Mesenchymal stem cell (in vitro differentiated cells and primary cell): ENCODE results near the gene ZBTB3.

Experiments used
- DNase-seq: peaks from one replicate; pipeline ENCODE4 v3.0.0-alpha.2; 2013
- H2AFZ ChIP-seq: one replicate; pipeline ENCODE4 v1.6.1; 2013; ENCODE audit warnings: low read depth, mild to moderate bottlenecking, control low read depth, inconsistent platforms, low read length, moderate library complexity
- H2AK5ac ChIP-seq: 2 replicates; pipeline ENCODE4 v1.6.1; 2013; ENCODE audit warnings: low read length, moderate library complexity, mild to moderate bottlenecking, inconsistent platforms; ENCODE audit not compliant: severe bottlenecking
- H2BK120ac ChIP-seq: one replicate; pipeline ENCODE4 v1.6.1; 2013; ENCODE audit warnings: low read depth, mild to moderate bottlenecking, inconsistent platforms, low read length, moderate library complexity
- H2BK12ac ChIP-seq, 2 experiments: one replicate each; pipeline ENCODE4 v1.6.1; 2013; ENCODE audit warnings: inconsistent platforms in 2 of 2, low read length in 2 of 2, mild to moderate bottlenecking in 2 of 2, moderate library complexity in 2 of 2, control low read depth in 1 of 2
- H2BK15ac ChIP-seq: one replicate; pipeline ENCODE4 v1.6.1; 2013; ENCODE audit warnings: mild to moderate bottlenecking, low read depth, inconsistent platforms; ENCODE audit not compliant: poor library complexity, severe bottlenecking
- H2BK5ac ChIP-seq: 2 replicates; pipeline ENCODE4 v1.6.1; 2013; ENCODE audit warnings: low read depth, mild to moderate bottlenecking, low read length, control low read depth, inconsistent platforms; ENCODE audit not compliant: poor library complexity, severe bottlenecking
- H3K14ac ChIP-seq, 2 experiments: one replicate each; pipeline ENCODE4 v1.6.1; 2013; ENCODE audit warnings: inconsistent platforms in 2 of 2, low read length in 2 of 2, control low read depth in 1 of 2, mild to moderate bottlenecking in 1 of 2, moderate library complexity in 1 of 2
- H3K18ac ChIP-seq, 2 experiments: one replicate each; pipeline ENCODE4 v1.6.1; 2013; ENCODE audit warnings: inconsistent platforms in 2 of 2, low read length in 2 of 2, control low read depth in 1 of 2, low read depth in 1 of 2, mild to moderate bottlenecking in 1 of 2
- H3K23ac ChIP-seq, 2 experiments: one replicate each; pipeline ENCODE4 v1.6.1; 2013; ENCODE audit warnings: inconsistent platforms in 2 of 2, low read length in 2 of 2, mild to moderate bottlenecking in 2 of 2, moderate library complexity in 2 of 2, control low read depth in 1 of 2
- H3K27ac ChIP-seq: 2 replicates; pipeline ENCODE4 v1.5.1; 2013; ENCODE audit warnings: mild to moderate bottlenecking, moderate library complexity, low read length, control low read depth, inconsistent platforms; ENCODE audit not compliant: poor library complexity, severe bottlenecking
- H3K27me3 ChIP-seq, 2 experiments: 2 replicates each; pipeline versions ENCODE4 v1.6.1 to v1.7.0; 2013; ENCODE audit warnings: low read length in 2 of 2, mild to moderate bottlenecking in 2 of 2, moderate library complexity in 2 of 2, control low read depth in 1 of 2, inconsistent platforms in 1 of 2; ENCODE audit not compliant: control insufficient read depth in 1 of 2, insufficient read depth in 1 of 2
- H3K36me3 ChIP-seq, 2 experiments: 2 replicates each; pipeline versions ENCODE4 v1.6.1 to v1.7.0; 2013; ENCODE audit warnings: low read length in 2 of 2, control low read depth in 1 of 2, inconsistent platforms in 1 of 2, low read depth in 1 of 2, mild to moderate bottlenecking in 1 of 2; ENCODE audit not compliant: insufficient read depth in 2 of 2, control insufficient read depth in 1 of 2
- H3K4ac ChIP-seq, 2 experiments: one replicate each; pipeline ENCODE4 v1.6.1; 2013; ENCODE audit warnings: inconsistent platforms in 2 of 2, low read length in 2 of 2, mild to moderate bottlenecking in 2 of 2, moderate library complexity in 2 of 2, control low read depth in 1 of 2, low read depth in 1 of 2
- H3K4me1 ChIP-seq: 2 replicates; pipeline ENCODE4 v1.6.1; 2013; ENCODE audit warnings: low read depth, low read length, control low read depth; ENCODE audit not compliant: control insufficient read depth, insufficient read depth
- H3K4me2 ChIP-seq: 2 replicates; pipeline ENCODE4 v1.6.1; 2013; ENCODE audit warnings: low read length, mild to moderate bottlenecking, inconsistent platforms; ENCODE audit not compliant: poor library complexity, severe bottlenecking
- H3K4me3 ChIP-seq, 2 experiments: 2 replicates each; pipeline versions ENCODE4 v1.5.1 to v1.7.0; 2013; ENCODE audit warnings: low read length in 2 of 2, mild to moderate bottlenecking in 2 of 2, control low read depth in 1 of 2, low read depth in 1 of 2; ENCODE audit not compliant: insufficient read depth in 1 of 2
- H3K79me1 ChIP-seq: replicated peaks from 2 replicates; pipeline ENCODE4 v1.6.1; 2013; ENCODE audit warnings: mild to moderate bottlenecking, control low read depth, low read length, inconsistent platforms; ENCODE audit not compliant: poor library complexity, severe bottlenecking
- H3K9ac ChIP-seq: 2 replicates; pipeline ENCODE4 v1.7.0; 2013; ENCODE audit warnings: mild to moderate bottlenecking, low read length, moderate library complexity
- H3K9me3 ChIP-seq: 2 replicates; pipeline ENCODE4 v1.7.0; 2013; ENCODE audit warnings: mild to moderate bottlenecking, low read length; ENCODE audit not compliant: control insufficient read depth
- H4K8ac ChIP-seq: one replicate; pipeline ENCODE4 v1.6.1; 2013; ENCODE audit warnings: inconsistent platforms, mild to moderate bottlenecking, low read length, moderate library complexity
- H4K91ac ChIP-seq: one replicate; pipeline ENCODE4 v1.6.1; 2013; ENCODE audit warnings: mild to moderate bottlenecking, low read length, inconsistent platforms
- WGBS: methylation state at CpG from one replicate; pipeline ENCODE4 v1.1.7; 2013; ENCODE audit warnings: mixed read lengths; 5-methylcytosine and 5-hydroxymethylcytosine counted together

Gene ZBTB3

DNA sequence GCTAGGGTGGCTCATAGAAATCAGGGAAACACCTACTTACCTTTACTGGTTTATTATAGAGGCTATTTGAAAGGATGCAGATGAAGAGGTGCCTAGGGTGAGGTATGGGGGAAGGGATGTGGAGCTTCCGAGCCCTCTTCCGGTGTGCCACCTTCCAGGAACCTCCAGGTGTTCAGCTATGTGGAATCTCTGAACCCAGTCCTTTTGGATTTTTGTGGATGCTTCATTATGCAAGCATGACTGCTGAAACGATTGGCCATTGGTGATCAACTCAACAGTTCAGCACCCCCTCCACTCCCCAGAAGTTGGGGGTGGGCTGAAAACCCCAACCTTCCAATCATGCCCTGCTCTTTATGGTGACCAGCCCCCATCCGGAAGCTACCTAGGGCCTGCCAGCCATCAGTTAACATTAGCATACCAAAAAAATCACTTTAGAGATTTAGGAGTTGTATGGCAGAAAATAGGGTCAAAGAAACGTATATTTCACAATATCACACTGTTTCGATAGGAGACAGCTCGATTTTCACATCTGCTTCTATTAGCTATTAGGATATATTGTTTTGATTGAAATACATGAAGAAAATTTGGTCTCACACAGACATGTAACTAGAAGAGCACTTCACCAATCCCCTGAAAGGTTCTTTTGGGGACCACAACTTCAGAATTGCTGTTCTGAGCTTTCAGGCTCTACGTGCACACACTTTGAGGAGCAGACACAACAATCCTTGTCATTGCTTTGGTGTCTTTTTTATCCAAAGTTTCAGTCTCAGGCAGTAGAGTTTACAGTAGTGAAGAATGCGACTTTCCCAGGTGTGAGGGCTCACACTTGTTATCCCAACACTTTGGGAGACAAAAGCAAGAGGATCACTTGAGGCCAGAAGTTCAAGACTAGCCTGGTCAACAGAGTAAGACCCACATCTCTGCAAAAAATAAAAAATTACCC lies 4.2 kb upstream of the ZBTB3 start:
- peaks cover 3 to 8% of the 10 kb centered on the region in 2 experiments for H3K36me3 ChIP-seq
- no peak overlapping the region for H3K18ac ChIP-seq
- no peak overlapping the region for H3K23ac ChIP-seq
- H2BK5ac ChIP-seq, result no peak overlapping the region
- no peak overlapping the region for H2AFZ ChIP-seq
- peaks cover 14% of the 10 kb centered on the region for H3K79me1 ChIP-seq
- no peak overlapping the region for H3K14ac ChIP-seq
- H3K4me1 ChIP-seq, result peaks cover 17% of the 10 kb centered on the region
- no peak overlapping the region for H2BK12ac ChIP-seq
- no peak overlapping the region for H3K4ac ChIP-seq
- no peak overlapping the region for H2BK15ac ChIP-seq
- H3K4me2 ChIP-seq, result no peak overlapping the region
- no peak overlapping the region for H4K8ac ChIP-seq
- H4K91ac ChIP-seq, result no peak overlapping the region
- H3K9ac ChIP-seq, result no peak overlapping the region
- no peaks in the 10 kb centered on the region for H3K9me3 ChIP-seq
- no peak overlapping the region for H2AK5ac ChIP-seq
- no peak overlapping the region for H3K4me3 ChIP-seq
- no peak for DNase-seq
- H3K27me3 ChIP-seq, result no peaks in the 10 kb centered on the region
- no peak overlapping the region for H2BK120ac ChIP-seq
- no peak overlapping the region for H3K27ac ChIP-seq
- 51% methylated on average over 5 of the region's 9 CpGs for WGBS

GRCh38 chr11:62755086-62755615 lies 1.2 kb upstream of the ZBTB3 start:
- Histone ChIP-seq H3K27me3 (no peaks in the 10 kb centered on the region), H3K14ac (no peak overlapping the region), H3K23ac (no peak overlapping the region), H2AFZ (no peak overlapping the region), H3K9ac (no peak overlapping the region), H3K4ac (no peak overlapping the region), H3K4me2 (no peak overlapping the region), H3K36me3 (peaks cover 16 to 18% of the 10 kb centered on the region in 2 experiments), H4K91ac (no peak overlapping the region), H2AK5ac (no peak overlapping the region), H2BK120ac (no peak overlapping the region), H3K4me3 (no peak overlapping the region), H3K18ac (no peak overlapping the region), H3K4me1 (peaks cover 10% of the 10 kb centered on the region), H3K79me1 (peaks cover 21% of the 10 kb centered on the region), H2BK15ac (no peak overlapping the region), H2BK12ac (no peak overlapping the region), H4K8ac (no peak overlapping the region), H2BK5ac (no peak overlapping the region), H3K27ac (no peak overlapping the region), H3K9me3 (no peaks in the 10 kb centered on the region)
- DNase-seq, result no peak
- 90% methylated on average over 10 of the region's 10 CpGs for WGBS

DNA sequence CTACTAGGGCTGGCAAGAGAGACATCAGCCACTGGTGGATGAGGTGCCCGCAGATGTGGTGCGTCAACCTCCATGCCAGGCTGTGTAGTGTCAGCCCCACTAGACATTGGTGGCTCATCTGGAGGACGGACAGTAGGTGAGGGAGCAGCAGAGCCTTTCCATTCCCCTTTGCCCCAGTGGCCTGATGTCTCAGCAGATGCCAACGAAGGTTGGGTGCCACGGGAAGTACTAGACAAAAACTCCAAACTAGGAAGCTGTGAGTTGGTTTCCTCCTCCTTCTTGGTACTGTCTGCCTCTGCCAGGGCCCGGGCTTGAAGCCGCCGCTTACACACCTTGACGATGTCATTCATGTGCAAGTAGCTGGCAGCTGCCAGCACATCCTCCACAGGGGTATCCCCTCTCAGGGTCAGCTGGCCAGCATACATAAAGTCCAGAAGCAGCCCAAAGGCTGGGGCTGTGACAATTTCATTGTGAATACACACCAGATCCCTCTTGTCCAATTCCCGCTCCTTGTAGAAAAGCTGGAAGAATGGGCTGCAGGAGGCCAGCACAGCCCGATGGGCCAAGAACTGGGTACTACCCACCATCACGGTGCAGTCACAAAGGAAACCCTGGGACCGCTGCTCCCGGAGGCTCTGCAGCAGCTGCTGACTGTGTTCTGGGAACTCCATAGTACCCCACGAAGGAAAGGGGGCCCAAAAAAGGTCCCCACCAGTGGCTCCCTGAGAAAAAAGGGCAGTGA lies 795 bp downstream of the ZBTB3 start:
- Histone ChIP-seq H4K91ac (peak overlapping the region; percentile 25), H3K4ac (peak overlapping the region; percentile 32 to 46), H3K4me1 (peaks cover 11% of the 10 kb centered on the region), H2AK5ac (peak overlapping the region; percentile 63), H3K4me2 (peak overlapping the region; percentile 57), H3K4me3 (peak overlapping the region in 1 of 2 experiments; percentile 87), H3K14ac (no peak overlapping the region), H2AFZ (no peak overlapping the region), H3K23ac (no peak overlapping the region), H2BK120ac (no peak overlapping the region), H3K9ac (peak overlapping the region; percentile 89), H3K79me1 (peaks cover 23% of the 10 kb centered on the region), H3K27me3 (no peaks in the 10 kb centered on the region), H2BK12ac (peak overlapping the region; percentile 6 to 46), H4K8ac (peak overlapping the region; percentile 86), H3K36me3 (peaks cover 16 to 33% of the 10 kb centered on the region in 2 experiments), H3K18ac (peak overlapping the region; percentile 19 to 60), H2BK5ac (no peak overlapping the region), H3K9me3 (no peaks in the 10 kb centered on the region), H2BK15ac (peak overlapping the region; percentile 77), H3K27ac (no peak overlapping the region)
- DNase-seq, result no peak
- 95% methylated on average over 15 of the region's 15 CpGs for WGBS
